OCI-LY7 (cell line): Measurements from ENCODE around the gene GLI3. TPM values are rescaled to one million over a fixed set of nuclear protein-coding genes. Genes with fewer than 3 reads are reported as not detected.

ENCODE experiments used
- BruUV-seq: library from RNA; stranded (reverse); fragments of 400-500 nt; replicated peaks from 2 replicates; lab custom pipeline; 2021; lab: Mats Ljungman, UMichigan
- CTCF ChIA-PET: fragments of 300-600 bp; sonication (Branson Sonifier 250); formaldehyde crosslinking; loops from one replicate; lab custom pipeline; 2022; ENCODE audit warnings: antibody characterized with exemption; ENCODE audit not compliant: unreplicated experiment; lab: Charles Lee
- POLR2A ChIA-PET: fragments of 300-600 bp; sonication (Branson Sonifier 250); formaldehyde crosslinking; loops from one replicate; lab custom pipeline; 2022; ENCODE audit warnings: antibody characterized with exemption; lab: Charles Lee
- DNase-seq: peaks from one replicate; pipeline ENCODE4 v3.0.0-alpha.2; 2015; ENCODE audit warnings: low spot score
- H2AFZ ChIP-seq: fragments of 200-600 bp; sonication (generic), shearing (Covaris generic); 2 replicates; pipeline ENCODE4 v1.6.1; 2014; ENCODE audit warnings: mild to moderate bottlenecking, antibody characterized with exemption, low read length, moderate library complexity
- H3K27ac ChIP-seq: fragments of 200-600 bp; sonication (generic); 2 replicates; pipeline ENCODE4 v1.5.1; 2014; ENCODE audit warnings: mixed run types, low read depth, mild to moderate bottlenecking, moderate library complexity, low read length, inconsistent platforms; ENCODE audit not compliant: poor library complexity, severe bottlenecking
- H3K36me3 ChIP-seq: fragments of 200-600 bp; sonication (generic); 2 replicates; pipeline ENCODE4 v1.6.1; 2014; ENCODE audit warnings: mild to moderate bottlenecking, antibody characterized with exemption, low read length, moderate library complexity, mixed read lengths; ENCODE audit not compliant: insufficient read depth
- H3K4me1 ChIP-seq: fragments of 200-600 bp; sonication (generic); 2 replicates; pipeline ENCODE4 v1.5.1; 2014; ENCODE audit warnings: mild to moderate bottlenecking, low read length; ENCODE audit not compliant: insufficient read depth, poor library complexity, severe bottlenecking
- H3K4me2 ChIP-seq: fragments of 200-600 bp; sonication (generic); 2 replicates; pipeline ENCODE4 v1.6.1; 2014; ENCODE audit warnings: mild to moderate bottlenecking, low read length
- H3K4me3 ChIP-seq: fragments of 200-600 bp; sonication (generic); 2 replicates; pipeline ENCODE4 v1.5.1; 2014; ENCODE audit warnings: mild to moderate bottlenecking, low read depth, low read length; ENCODE audit not compliant: poor library complexity, severe bottlenecking
- H3K79me2 ChIP-seq: fragments of 200-600 bp; sonication (generic); 2 replicates; pipeline ENCODE4 v1.6.1; 2016; ENCODE audit warnings: low read depth, mild to moderate bottlenecking, low read length, moderate library complexity, mixed read lengths; ENCODE audit not compliant: insufficient read depth
- H3K9me2 ChIP-seq: fragments of 200-600 bp; sonication (generic); 2 replicates; pipeline ENCODE4 v1.6.1; 2016; ENCODE audit warnings: mild to moderate bottlenecking, low read length, mixed read lengths; ENCODE audit not compliant: insufficient read depth
- H3K9me3 ChIP-seq: fragments of 200-600 bp; sonication (generic); 2 replicates; pipeline ENCODE4 v1.6.1; 2014; ENCODE audit warnings: mild to moderate bottlenecking, mixed run types, low read length, mixed read lengths
- H4K20me1 ChIP-seq: fragments of 200-600 bp; sonication (generic); 2 replicates; pipeline ENCODE4 v1.6.1; 2014; ENCODE audit warnings: mild to moderate bottlenecking, antibody characterized with exemption, low read length, moderate library complexity, mixed read lengths; ENCODE audit not compliant: insufficient read depth
- EZH2phosphoT487 ChIP-seq: fragments of 200-600 bp; sonication (generic); IDR thresholded peaks from 2 replicates; pipeline ENCODE4 v1.6.1; 2018; ENCODE audit warnings: low read depth, borderline replicate concordance, mild to moderate bottlenecking, mixed run types, antibody characterized with exemption, low read length, moderate library complexity, mixed read lengths
- intact Hi-C: fragments of 100-400 bp; cut with micrococcal nuclease; formaldehyde crosslinking; loops from one replicate; pipeline ENCODE4 v1.10.0; 2022; ENCODE audit not compliant: unreplicated experiment
- total RNA-seq, 2 experiments: library from RNA; depleted of rRNA in 1 of 2; stranded (reverse); fragments of >200 nt in 1 of 2; shearing (Covaris generic) in 1 of 2; gene quantifications; 2 replicates each; pipeline ENCODE4 v1.2.3, GENCODE V29; 2014 to 2022
- TF ChIP-seq, protein P1 (sequence below): fragments of 200-600 bp; sonication (generic); conservative IDR thresholded peaks from 2 replicates; pipeline ENCODE4 v1.5.1; 2014; ENCODE audit warnings: mild to moderate bottlenecking, antibody characterized with exemption, low read length, moderate library complexity, mixed read lengths

The GLI3 gene
- total RNA-seq, 2 experiments from 2014 or later = not detected

DNA sequence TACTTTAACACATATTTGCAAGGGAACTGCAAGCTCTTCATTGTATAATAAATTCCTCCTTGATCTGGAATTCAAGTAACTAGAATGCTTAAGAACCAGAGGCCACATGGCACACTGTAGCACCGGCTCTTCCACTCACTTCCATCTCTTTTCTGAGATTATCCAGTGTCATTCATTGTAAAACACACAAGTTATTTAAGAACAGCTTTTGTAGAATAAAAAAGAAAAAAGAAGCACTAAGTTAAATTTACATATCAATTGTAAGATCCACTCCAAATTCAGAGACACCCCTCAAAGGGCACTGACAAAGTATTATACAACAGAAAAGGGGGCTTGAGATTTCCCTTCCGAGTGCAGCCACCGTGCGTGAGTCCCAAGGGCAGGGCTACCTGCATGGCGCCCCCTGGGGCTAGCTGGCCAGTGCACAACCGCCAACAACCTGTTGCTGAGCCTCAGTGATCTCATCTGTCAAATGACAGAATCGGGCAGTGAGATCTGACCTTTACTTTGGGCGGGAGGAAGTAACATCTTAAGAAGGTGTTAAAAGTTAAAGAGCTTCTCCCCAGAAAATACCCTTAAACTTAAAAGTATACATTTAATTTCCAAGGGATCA lies 12.5 kb downstream of the GLI3 start:
- H3K9me2 ChIP-seq = no peaks in the 10 kb centered on the region
- H3K9me3 ChIP-seq = no peaks in the 10 kb centered on the region
- no peaks in the 10 kb centered on the region for H3K36me3 ChIP-seq
- intact Hi-C loops = no loop called here
- no peak overlapping the region for H3K4me3 ChIP-seq
- H3K79me2 ChIP-seq = no peaks in the 10 kb centered on the region
- H2AFZ ChIP-seq = no peak overlapping the region
- H3K27ac ChIP-seq = no peak overlapping the region
- no peaks in the 10 kb centered on the region for H3K4me1 ChIP-seq
- H4K20me1 ChIP-seq = no peaks in the 10 kb centered on the region
- no peak for TF ChIP-seq EZH2phosphoT487
- TF ChIP-seq, protein P1, sequence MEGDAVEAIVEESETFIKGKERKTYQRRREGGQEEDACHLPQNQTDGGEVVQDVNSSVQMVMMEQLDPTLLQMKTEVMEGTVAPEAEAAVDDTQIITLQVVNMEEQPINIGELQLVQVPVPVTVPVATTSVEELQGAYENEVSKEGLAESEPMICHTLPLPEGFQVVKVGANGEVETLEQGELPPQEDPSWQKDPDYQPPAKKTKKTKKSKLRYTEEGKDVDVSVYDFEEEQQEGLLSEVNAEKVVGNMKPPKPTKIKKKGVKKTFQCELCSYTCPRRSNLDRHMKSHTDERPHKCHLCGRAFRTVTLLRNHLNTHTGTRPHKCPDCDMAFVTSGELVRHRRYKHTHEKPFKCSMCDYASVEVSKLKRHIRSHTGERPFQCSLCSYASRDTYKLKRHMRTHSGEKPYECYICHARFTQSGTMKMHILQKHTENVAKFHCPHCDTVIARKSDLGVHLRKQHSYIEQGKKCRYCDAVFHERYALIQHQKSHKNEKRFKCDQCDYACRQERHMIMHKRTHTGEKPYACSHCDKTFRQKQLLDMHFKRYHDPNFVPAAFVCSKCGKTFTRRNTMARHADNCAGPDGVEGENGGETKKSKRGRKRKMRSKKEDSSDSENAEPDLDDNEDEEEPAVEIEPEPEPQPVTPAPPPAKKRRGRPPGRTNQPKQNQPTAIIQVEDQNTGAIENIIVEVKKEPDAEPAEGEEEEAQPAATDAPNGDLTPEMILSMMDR = no peak
- no TSS peak for BruUV-seq
- no peak overlapping the region for H3K4me2 ChIP-seq
- DNase-seq = no peak
- POLR2A ChIA-PET = no interaction called here
- CTCF ChIA-PET = no interaction called here

DNA sequence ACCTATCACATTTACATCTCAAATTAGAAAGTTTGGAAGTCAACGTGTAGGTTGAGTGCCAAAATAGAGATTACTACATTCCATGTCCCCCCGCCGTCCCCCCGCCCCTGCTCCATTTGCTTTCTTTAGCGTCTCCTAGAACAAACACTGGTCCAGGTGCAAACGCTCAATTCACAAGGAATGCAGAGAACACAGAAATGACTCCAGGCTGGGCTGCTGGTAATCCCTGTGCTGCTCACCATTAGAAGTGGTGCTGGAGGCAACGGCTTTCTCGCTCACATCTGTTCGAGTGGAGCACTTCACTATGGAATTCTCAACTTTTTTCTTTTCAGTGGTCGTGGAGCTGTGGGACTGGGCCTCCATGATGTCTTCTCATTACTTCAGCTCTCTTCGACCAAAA lies 14.1 kb downstream of the GLI3 start:
- BruUV-seq = no TSS peak
- H3K27ac ChIP-seq = no peak overlapping the region
- intact Hi-C loops = no loop called here
- ChIA-PET CTCF (no interaction called here), POLR2A (no interaction called here)
- no peak overlapping the region for H3K4me2 ChIP-seq
- TF ChIP-seq, protein P1 = no peak
- no peak for TF ChIP-seq EZH2phosphoT487
- no peak overlapping the region for H2AFZ ChIP-seq
- no peak for DNase-seq
- no peaks in the 10 kb centered on the region for H3K9me3 ChIP-seq
- H3K36me3 ChIP-seq = no peaks in the 10 kb centered on the region
- no peak overlapping the region for H3K4me3 ChIP-seq
- no peaks in the 10 kb centered on the region for H3K79me2 ChIP-seq
- no peaks in the 10 kb centered on the region for H4K20me1 ChIP-seq
- H3K4me1 ChIP-seq = no peaks in the 10 kb centered on the region
- no peaks in the 10 kb centered on the region for H3K9me2 ChIP-seq

DNA sequence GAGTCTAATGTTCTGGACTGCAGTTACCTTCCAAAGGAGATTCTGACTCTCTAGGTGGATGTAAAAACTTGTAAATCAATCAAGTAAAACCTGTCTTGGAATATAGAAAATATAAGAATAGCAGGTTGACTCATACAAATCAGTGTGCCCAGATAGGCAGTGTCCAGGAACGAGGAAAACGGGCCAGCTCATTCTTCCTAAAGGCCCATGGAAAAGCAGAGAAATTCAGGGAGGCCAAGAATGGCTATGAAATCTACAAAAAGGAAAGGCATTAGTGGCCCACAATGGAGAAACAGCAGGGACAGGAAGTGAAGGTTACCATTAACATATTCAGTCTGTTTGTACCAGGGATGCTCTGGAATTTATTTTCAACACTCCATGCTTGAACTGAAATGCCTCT lies 14.9 kb downstream of the GLI3 start:
- H2AFZ ChIP-seq = no peak overlapping the region
- no peak overlapping the region for H3K4me2 ChIP-seq
- H3K36me3 ChIP-seq = no peaks in the 10 kb centered on the region
- H3K4me1 ChIP-seq = no peaks in the 10 kb centered on the region
- intact Hi-C loops = no loop called here
- H3K4me3 ChIP-seq = no peak overlapping the region
- no peaks in the 10 kb centered on the region for H4K20me1 ChIP-seq
- H3K9me2 ChIP-seq = no peaks in the 10 kb centered on the region
- H3K79me2 ChIP-seq = no peaks in the 10 kb centered on the region
- ChIA-PET POLR2A (no interaction called here), CTCF (no interaction called here)
- no peak for DNase-seq
- BruUV-seq = no TSS peak
- TF ChIP-seq, protein P1 = no peak
- no peak for TF ChIP-seq EZH2phosphoT487
- H3K9me3 ChIP-seq = no peaks in the 10 kb centered on the region
- H3K27ac ChIP-seq = no peak overlapping the region
